ENCODE measurements around the gene ATRNL1. TPM values are rescaled to one million over a fixed set of nuclear protein-coding genes. Genes with fewer than 3 reads are reported as not detected.

The ATRNL1 gene
- total and polyA plus RNA-seq, 2 of the 8 experiments (the other 6 are each of a cell fraction or from before 2014, with no cell fraction given): 5.1 to 17.6 TPM

- WGBS, 2 experiments (ENCODE audit: extremely low coverage in 1 of 2, insufficient coverage in 1 of 2, insufficient read length in 1 of 2, insufficient replicate concordance in 2 of 2, low coverage in 1 of 2, low lambda C conversion rate in 2 of 2, missing lambda C conversion rate in 1 of 2): 94% methylated on average over 3 of the region's 3 CpGs; no CpG with 5 or more reads in 1 of the 2 experiments
- H4K5ac ChIP-seq (ENCODE audit: insufficient read length, low read depth, low read length): no peak overlapping the region
- no peak overlapping the region for H3K4me3 ChIP-seq (ENCODE audit: extremely low read depth in 1 of 4, insufficient read depth in 2 of 4, low read depth in 3 of 4, low read length in 4 of 4)
- H2AK5ac ChIP-seq (ENCODE audit: low read depth, low read length): no peak overlapping the region
- POLR2A ChIA-PET (ENCODE audit: partially characterized antibody): no interaction called here
- H3K9me3 ChIP-seq (ENCODE audit: insufficient read depth in 2 of 2, low read depth in 1 of 2, low read length in 1 of 2): peaks cover 25 to 28% of the 10 kb centered on the region in 2 experiments
- H3K18ac ChIP-seq (ENCODE audit: extremely low read depth, low read length): no peak overlapping the region
- no peak overlapping the region for H3K27ac ChIP-seq (ENCODE audit: low read depth, low read length)
- peaks cover 0 to 6% (median 0%) of the 10 kb centered on the region in 4 experiments; a peak in 1 of 8 replicates for H3K36me3 ChIP-seq (ENCODE audit: control insufficient read depth in 2 of 4, insufficient read depth in 4 of 4, low read length in 3 of 4)
- no peaks in the 10 kb centered on the region for H4K20me1 ChIP-seq (replicated peaks in 1 of 2; ENCODE audit: control insufficient read depth in 1 of 2, insufficient read depth in 2 of 2, low read length in 2 of 2)
- H3K4me2 ChIP-seq (ENCODE audit: insufficient read depth in 1 of 2, low read depth in 2 of 2, low read length in 2 of 2): no peak overlapping the region
- no peak overlapping the region for H2BK15ac ChIP-seq (ENCODE audit: low read length)
- H3K56ac ChIP-seq (replicated peaks; ENCODE audit: insufficient read length, low read depth, low read length): no peak overlapping the region
- H3K4ac ChIP-seq (replicated peaks; ENCODE audit: insufficient read length, low read depth, low read length): no peak overlapping the region
- FAIRE-seq (no peak), DNase-seq (ENCODE audit: low read depth in 1 of 2, low spot score in 2 of 2) (no peak)
- H3K4me1 ChIP-seq (replicated peaks in 1 of 4; ENCODE audit: control insufficient read depth in 3 of 4, insufficient read depth in 4 of 4, low read length in 3 of 4): no peaks in the 10 kb centered on the region
- H2BK120ac ChIP-seq (replicated peaks; ENCODE audit: low read depth, low read length): no peak overlapping the region
- no peaks in the 10 kb centered on the region for H3K23me2 ChIP-seq (ENCODE audit: low read depth, low read length)
- H2BK12ac ChIP-seq (ENCODE audit: low read depth, low read length): no peak overlapping the region
- CTCF ChIA-PET (ENCODE audit: partially characterized antibody): interaction anchor here (0.6 kb wide), 1 partner anchor 231 kb away, joined by 3 read pairs; no protein-coding TSS in a partner anchor
- no peak overlapping the region for H3K14ac ChIP-seq (ENCODE audit: insufficient read length)
- H4K91ac ChIP-seq (replicated peaks; ENCODE audit: insufficient read length, low read length): no peak overlapping the region
- H2BK5ac ChIP-seq (ENCODE audit: low read depth, low read length): no peak overlapping the region
- no peaks in the 10 kb centered on the region; the same call in 1 of the 2 replicates for H3K79me1 ChIP-seq (ENCODE audit: low read depth, low read length)
- H3K27me3 ChIP-seq (replicated peaks in 1 of 4; ENCODE audit: control insufficient read depth in 3 of 4, extremely low read depth in 1 of 4, insufficient read depth in 3 of 4, low read length in 3 of 4): no peaks in the 10 kb centered on the region
- no peak overlapping the region for H3K9ac ChIP-seq (replicated peaks in 1 of 4; ENCODE audit: extremely low read depth in 1 of 4, low read depth in 3 of 4, low read length in 3 of 4)
- H4K8ac ChIP-seq (ENCODE audit: extremely low read depth, insufficient read depth, low read length): no peak overlapping the region
- no peak overlapping the region for H2AFZ ChIP-seq (ENCODE audit: low read length)
- no peak overlapping the region for H2BK20ac ChIP-seq (ENCODE audit: low read length)
- no peak overlapping the region for H3K23ac ChIP-seq (ENCODE audit: insufficient read length)
- no peak for TF ChIP-seq BRCA1 (IDR thresholded peaks at IDR 0.05; ENCODE audit: low read depth, low read length)
- no peak for TF ChIP-seq HDAC6 (IDR thresholded peaks at IDR 0.05; ENCODE audit: low read depth, low read length)
- TF ChIP-seq PHF8 (conservative IDR thresholded peaks at IDR 0.05; ENCODE audit: low read depth, low read length): no peak
- no peak for TF ChIP-seq GTF2F1 (IDR thresholded peaks at IDR 0.05; ENCODE audit: borderline replicate concordance, low read depth, low read length)
- no peak for TF ChIP-seq TAF1 (IDR thresholded peaks at IDR 0.05; ENCODE audit: low read depth, low read length)
- TF ChIP-seq NRF1 (IDR thresholded peaks at IDR 0.05; ENCODE audit: low read depth, low read length): no peak
- no peak for TF ChIP-seq BACH1 (IDR thresholded peaks at IDR 0.05; ENCODE audit: low read length)
- TF ChIP-seq SIN3A (conservative IDR thresholded peaks at IDR 0.05 in 1 of 2, IDR thresholded peaks at IDR 0.05 in 1 of 2; ENCODE audit: low read depth in 1 of 2, low read length in 2 of 2): no peak
- TF ChIP-seq SIRT6 (IDR thresholded peaks at IDR 0.05; ENCODE audit: low read length): no peak
- TF ChIP-seq SUZ12 (IDR thresholded peaks at IDR 0.05; ENCODE audit: low read length): no peak
- TF ChIP-seq SP4 (IDR thresholded peaks at IDR 0.05; ENCODE audit: low read length): no peak
- no peak for TF ChIP-seq CREB1 (IDR thresholded peaks at IDR 0.05)
- H3K79me2 ChIP-seq (ENCODE audit: control insufficient read depth in 1 of 2, insufficient read depth in 2 of 2, low read length in 2 of 2): peaks cover 0 to 12% of the 10 kb centered on the region in 2 experiments; a peak in 1 of 4 replicates
Measured at GRCh38 chr10:115107830-115108229, 14.7 kb downstream of the ATRNL1 start.

Data from H1 (cell line).